Measurements from ENCODE around the gene MPST. TPM values are rescaled to one million over a fixed set of nuclear protein-coding genes. Genes with fewer than 3 reads are reported as not detected.

Gene MPST
- polyA plus RNA-seq, 4 donors = 49.2 to 79.6 (median 52.2) TPM

- DNase-seq (ENCODE audit: low read depth in 4 of 4, low spot score in 3 of 4) = no peak
Observed at GRCh38 chr22:37021710-37022482, 2.4 kb downstream of the MPST start.

GRCh38 chr22:37022483-37023337 lies 3.2 kb downstream of the MPST start:
- DNase-seq (ENCODE audit: low read depth in 4 of 4, low spot score in 3 of 4) = no peak

GRCh38 chr22:37023743-37024338 lies 4.3 kb downstream of the MPST start:
- no peak for DNase-seq (ENCODE audit: low read depth in 4 of 4, low spot score in 3 of 4)

- no peak for DNase-seq (ENCODE audit: low read depth in 4 of 4, low spot score in 3 of 4)
Observed at GRCh38 chr22:37024339-37025157, 5.0 kb downstream of the MPST start.

- no peak for DNase-seq (ENCODE audit: low read depth in 4 of 4, low spot score in 3 of 4)
Observed at GRCh38 chr22:37025500-37026070, 6.0 kb downstream of the MPST start.

GRCh38 chr22:37026325-37026724 lies 6.8 kb downstream of the MPST start:
- no peak for DNase-seq (ENCODE audit: low read depth in 4 of 4, low spot score in 3 of 4)

GRCh38 chr22:37027556-37027955 lies 8.0 kb downstream of the MPST start:
- no peak for DNase-seq (ENCODE audit: low read depth in 4 of 4, low spot score in 3 of 4)

- no peak for DNase-seq (ENCODE audit: low read depth in 4 of 4, low spot score in 3 of 4)
Observed at GRCh38 chr22:37028692-37029674, 9.4 kb downstream of the MPST start.

GRCh38 chr22:37030560-37031281 lies 11.2 kb downstream of the MPST start:
- no peak for DNase-seq (ENCODE audit: low read depth in 4 of 4, low spot score in 3 of 4)

- no peak for DNase-seq (ENCODE audit: low read depth in 4 of 4, low spot score in 3 of 4)
Observed at GRCh38 chr22:37032134-37032534, 12.6 kb downstream of the MPST start.

GRCh38 chr22:37032535-37033460 lies 13.3 kb downstream of the MPST start:
- DNase-seq (ENCODE audit: low read depth in 4 of 4, low spot score in 3 of 4) = no peak

- no peak for DNase-seq (ENCODE audit: low read depth in 4 of 4, low spot score in 3 of 4)
Observed at GRCh38 chr22:37033605-37034430, 14.3 kb downstream of the MPST start.

GRCh38 chr22:37036655-37037377 lies 17.3 kb downstream of the MPST start:
- DNase-seq (ENCODE audit: low read depth in 4 of 4, low spot score in 3 of 4) = no peak

- DNase-seq (ENCODE audit: low read depth in 4 of 4, low spot score in 3 of 4) = no peak
Observed at GRCh38 chr22:37037669-37038068, 18.1 kb downstream of the MPST start.

- DNase-seq (ENCODE audit: low read depth in 4 of 4, low spot score in 3 of 4) = no peak
Observed at GRCh38 chr22:37039466-37039865, 19.9 kb downstream of the MPST start.

Data from right renal pelvis (tissue), 4 donors.